Hematopoietic multipotent progenitor cell treated with erythropoietin and hydrocortisone succinate and interleukin-3 and kit ligand, for 4 days (in vitro differentiated cells): Measurements from ENCODE around the gene IRF1.
"Not testable (repeated sequence)": the region's sequence is repeated elsewhere in the genome, so short reads cannot be mapped to it uniquely, and the experiment has no call there.

ENCODE experiments used
- DNase-seq: peaks from one replicate; pipeline ENCODE4 v3.0.0-alpha.2; 2015

The IRF1 gene, protein sequence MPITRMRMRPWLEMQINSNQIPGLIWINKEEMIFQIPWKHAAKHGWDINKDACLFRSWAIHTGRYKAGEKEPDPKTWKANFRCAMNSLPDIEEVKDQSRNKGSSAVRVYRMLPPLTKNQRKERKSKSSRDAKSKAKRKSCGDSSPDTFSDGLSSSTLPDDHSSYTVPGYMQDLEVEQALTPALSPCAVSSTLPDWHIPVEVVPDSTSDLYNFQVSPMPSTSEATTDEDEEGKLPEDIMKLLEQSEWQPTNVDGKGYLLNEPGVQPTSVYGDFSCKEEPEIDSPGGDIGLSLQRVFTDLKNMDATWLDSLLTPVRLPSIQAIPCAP

DNA sequence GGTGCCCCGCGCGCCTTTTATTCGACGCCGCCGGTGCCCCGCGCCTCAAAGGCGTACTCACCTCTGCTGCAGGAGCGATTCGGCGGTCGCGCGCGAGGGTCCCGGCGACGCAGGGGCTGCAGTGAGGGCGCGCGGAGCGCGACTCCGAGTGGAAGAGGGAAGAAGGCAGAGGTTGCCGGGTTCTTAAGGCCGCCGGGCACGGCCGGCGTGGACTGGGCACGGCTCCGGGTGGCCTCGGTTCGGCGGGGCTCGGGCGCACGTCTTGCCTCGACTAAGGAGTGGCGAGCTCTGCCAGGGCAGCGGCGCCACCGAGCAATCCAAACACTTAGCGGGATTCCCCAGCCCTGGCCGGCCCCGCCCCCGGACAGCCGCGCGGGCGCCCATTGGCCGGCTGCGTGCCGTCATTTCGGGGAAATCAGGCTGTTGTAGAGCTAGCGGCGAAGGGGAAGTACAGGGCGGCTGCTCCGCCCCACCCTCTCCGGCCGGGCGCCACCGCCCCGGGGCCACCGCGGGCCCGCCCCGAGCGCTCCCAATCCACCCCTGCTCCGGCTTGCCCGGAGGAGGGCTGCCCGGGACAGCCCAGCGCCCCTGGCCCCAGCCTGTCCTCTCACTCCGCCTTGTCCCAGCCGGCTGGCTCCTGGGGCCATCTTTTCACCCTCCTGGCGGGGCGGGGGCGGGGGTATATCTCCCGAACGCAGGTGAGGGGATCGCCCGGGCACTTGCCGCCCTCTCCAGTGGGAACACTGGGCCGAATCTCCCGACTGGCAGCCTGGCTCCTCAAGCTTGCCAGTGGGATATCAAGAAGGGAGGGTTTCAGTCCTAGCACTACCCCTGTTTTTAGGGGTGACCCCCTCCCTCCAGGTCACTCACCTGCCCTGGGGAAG lies at the start of gene IRF1:
IRF1 (minus strand) TSS at position 290 of the 884 bp plus-strand sequence. CDS start 1,295 bp downstream, outside the sequence.
- DNase-seq = peak; percentile 98

DNA sequence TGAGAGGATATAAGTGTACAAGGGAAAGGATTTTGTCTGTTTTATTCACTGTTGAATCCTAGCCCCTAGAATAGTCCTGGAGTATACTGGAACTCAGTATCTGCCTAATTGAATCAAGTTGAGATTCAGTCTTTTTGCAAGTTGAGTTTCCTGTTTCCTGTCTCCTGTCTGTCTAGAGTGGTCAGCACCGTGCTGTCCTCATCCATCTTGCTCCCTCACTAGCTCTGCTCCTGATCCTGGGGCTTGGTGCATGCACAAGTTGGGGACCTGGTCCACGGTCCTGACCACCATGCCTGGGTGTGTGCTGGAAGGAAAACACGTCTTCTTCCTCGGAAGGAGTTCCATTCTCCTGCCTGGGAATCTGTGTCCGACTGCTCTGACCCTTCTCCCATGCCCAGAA lies 49.6 kb upstream of the IRF1 start:
- DNase-seq = no peak

DNA sequence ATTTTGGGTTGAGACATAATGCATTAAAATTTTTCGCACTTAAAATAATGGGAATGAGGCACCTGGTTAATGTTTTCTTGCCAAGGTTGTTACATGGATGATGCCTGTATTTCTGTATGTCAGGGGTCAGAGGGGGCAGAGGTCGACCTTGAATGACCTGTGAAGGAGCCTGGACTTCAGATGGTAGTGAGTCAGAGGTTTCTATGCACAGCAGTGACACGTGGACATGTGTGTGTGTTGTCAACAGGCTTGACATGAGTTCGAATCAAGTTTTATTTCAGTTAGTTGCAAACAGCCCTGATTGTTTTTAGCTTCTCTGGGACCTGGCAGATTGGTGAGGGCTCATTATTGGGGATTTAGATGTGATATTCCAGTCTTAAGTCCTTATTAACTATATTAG lies 49.1 kb upstream of the IRF1 start:
- DNase-seq = no peak

DNA sequence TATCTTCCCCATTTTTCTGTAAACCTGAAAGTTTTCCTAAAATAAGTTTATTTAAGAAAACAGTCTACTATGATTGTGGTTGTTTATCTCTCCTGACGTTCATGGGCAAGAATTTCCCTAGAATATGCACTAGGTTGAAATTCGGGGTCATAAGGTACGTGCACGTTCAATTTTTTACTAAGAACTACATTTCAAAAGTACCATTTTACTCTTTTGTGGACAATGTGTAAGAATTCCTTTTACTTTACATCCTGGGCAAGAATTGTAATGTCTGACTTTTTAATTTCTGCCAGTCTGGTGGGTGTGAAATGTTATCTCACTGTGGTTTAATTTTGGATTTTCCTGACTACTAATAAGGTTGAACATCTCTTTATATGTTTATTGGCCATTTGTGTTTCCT lies 40.4 kb upstream of the IRF1 start:
- no peak for DNase-seq

DNA sequence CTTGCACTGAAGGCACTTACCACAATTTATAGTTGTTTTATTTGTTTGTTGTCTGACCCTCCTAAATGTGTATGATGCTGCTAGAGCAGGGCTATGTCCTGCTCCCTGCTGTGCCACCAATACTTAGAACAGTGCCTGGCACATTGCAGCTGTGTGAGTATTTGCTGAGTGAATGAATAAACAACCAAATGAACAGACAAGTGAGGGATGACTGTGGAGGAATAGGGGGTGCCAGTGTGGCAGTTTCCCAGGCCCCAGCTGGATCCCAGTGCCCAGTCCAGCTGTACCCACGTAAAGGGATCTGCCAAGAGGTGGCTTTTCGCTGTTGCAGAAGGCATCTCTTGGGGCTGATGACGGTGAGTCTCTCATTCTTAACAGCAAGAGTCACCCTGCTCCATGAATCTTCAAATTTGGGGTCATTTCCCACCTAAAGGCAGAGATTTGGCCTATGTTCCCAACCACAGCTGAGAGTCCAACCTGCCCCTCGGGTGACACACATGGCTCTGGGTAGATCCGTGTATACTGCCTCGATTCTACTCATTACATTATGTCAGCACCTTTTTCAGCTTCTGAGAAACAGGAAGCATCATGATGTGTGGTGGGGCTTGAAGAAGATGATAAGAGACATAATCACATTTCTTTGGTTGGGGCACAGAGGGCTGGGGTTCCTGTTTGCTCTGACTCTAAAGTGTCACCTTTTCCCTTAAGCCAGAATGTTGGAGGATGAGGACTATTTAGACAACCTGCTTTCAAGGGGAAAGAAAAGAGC lies 38.5 kb upstream of the IRF1 start:
- peak; percentile 90 for DNase-seq

DNA sequence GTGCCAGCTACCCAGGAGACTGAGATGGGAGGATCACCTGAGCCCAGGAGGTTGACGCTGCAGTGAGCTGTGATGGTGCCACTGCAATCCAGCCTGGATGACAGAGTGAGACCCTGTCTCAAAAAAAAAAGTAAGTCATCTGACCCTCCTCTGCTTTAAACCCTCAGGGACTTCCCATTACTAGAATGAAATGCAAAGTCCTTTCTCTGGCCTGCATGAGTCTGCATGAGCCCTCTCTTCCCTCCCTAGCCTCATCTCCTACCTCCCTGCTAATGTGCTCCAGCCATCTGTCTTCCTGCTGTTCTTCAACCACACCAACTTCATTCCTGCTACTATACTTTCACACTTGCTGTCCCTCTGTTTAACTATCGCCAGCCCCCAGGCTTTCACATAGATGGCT lies 37.4 kb upstream of the IRF1 start:
- no peak for DNase-seq

DNA sequence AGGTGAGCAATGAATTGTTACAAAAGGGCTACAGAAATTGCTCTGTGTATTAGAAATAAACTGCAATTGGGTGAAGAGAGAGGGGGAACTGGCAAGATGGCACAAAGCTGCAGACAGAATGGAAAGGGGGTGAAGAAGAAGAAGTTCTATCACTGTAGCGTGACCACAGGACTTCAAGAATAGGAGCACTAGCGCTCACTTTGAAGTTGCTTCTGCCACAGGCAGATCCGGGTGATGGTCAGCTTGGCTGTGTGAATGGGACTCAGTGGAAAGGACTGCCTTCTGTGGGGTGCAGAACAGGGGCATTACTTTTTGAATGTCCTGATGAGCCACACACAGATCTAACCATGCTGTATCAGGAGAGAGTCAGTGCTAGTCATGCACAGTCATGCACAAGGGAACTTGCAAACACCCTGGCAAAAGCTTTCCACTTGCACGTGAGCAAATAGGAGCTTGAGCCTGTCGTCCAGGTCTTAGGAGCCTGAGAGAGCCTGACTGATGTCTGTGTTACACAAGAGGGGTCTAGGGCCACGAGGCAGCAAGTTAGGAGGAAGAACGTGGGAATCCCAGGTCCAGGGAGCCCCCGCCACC lies 36.5 kb upstream of the IRF1 start:
- DNase-seq = peak; percentile 66

DNA sequence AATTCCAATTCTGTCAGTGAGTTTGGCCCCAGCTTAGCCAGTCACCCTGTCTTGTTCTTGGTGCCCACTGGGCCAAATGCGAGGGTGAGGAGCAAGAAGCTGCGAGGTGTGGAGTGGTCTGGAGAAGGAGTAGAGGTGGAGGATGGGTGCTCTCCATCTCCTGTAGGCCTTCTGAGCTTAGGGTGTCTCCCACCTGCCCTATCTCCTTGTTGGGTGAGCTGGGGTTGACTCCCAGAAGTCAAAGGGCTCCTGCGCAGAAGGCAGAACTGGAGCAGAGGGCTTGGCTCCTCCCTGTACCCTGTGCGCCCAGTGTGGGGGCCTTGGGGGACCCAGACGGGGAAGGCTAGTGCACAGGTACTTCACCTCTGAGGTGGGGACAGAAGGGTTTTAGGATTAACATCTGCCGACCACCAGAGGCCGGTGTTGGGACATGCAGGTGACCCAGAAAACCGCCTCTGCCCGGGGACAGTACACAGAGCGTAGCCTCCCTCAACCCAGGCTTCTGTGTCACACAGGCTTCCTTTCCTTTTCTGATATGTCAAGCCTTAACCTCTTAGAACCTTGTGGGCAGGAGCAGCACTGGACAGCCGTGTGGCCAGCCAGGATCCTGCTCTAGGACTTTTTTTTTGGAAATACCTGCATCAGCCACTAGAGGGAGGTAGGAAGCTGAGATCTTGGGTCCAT lies 35.9 kb upstream of the IRF1 start:
- peak; percentile 81 for DNase-seq

DNA sequence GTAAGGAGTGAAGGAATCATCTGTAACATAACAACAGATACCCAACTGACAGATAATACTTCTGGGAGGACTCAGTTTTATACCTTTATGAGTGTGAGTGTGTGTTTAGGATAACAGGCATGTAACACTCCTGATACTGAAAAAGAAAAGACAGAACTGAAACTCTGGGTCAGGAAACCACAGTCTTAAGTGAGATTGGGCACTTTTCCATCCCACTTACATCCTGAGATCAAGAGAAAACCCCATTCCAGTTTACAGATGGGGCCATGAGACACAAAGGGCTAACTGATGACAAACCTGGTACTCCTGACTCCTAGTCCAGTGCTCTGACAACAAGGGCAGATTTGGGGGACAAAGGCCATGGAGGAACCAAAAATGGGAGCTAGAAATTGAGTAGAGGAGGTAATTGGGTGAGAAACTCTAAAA lies 34.7 kb upstream of the IRF1 start:
- DNase-seq = peak; percentile 27

DNA sequence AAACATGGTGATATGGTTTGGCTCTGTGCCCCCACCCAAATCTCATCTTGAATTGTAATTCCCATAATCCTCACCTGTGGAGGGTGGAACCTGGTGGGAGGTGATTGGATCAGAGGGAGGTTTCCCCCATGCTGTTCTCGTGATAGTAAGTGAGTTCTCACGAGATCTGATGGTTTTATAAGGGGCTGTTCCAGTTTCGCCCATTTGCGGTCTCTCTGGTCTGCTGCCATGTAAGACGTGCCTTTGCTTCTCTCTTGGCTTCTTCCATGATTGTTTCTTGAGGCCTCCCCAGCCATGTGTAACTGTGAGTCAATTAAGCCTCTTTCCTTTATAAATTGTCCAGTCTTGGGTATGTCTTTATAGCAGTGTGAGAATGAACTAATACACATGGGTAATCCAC lies 34.3 kb upstream of the IRF1 start:
- DNase-seq = not testable (repeated sequence)

DNA sequence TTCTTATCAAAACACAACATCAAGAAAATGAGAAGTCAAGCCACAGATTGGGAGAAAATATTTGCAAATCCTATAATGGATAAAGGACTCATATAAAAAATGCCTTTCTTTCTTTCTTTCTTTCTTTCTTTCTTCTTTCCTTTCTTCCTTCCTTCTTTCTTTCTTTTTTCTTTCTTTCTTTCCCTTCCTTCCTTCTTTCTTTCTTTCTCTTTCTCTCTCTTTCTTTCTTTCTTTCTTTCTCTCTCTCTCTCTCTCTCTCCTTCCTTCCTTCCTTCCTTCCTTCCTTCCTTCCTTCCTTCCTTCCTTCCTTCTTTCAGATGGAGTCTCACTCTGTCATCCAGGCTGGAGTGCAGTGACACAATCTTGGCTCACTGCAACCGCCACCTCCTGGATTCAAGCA lies 31.5 kb upstream of the IRF1 start:
- DNase-seq = not testable (repeated sequence)

DNA sequence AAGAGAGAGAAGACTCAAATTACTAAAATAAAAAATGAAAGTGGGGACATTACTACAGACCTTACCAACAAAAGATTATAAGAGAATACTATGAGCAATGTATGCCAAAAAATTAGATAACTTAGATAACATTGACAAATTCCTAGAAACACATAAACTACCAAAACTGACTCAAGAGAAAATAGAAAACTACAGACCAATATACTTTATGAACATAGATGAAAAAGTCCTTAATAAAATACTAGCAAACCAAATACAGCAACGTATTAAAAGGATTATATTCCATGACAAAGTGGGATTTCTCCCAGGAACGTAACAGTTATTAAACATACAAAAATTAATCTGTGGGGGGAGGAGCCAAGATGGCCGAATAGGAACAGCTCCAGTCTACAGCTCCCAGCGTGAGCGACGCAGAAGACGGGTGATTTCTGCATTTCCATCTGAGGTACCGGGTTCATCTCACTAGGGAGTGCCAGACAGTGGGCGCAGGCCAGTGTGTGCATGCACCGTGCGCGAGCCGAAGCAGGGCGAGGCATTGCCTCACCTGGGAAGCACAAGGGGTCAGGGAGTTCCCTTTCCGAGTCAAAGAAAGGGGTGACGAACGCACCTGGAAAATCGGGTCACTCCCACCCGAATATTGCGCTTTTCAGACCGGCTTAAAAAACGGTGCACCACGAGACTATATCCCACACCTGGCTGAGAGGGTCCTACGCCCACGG lies 23.2 kb upstream of the IRF1 start:
- DNase-seq = not testable (repeated sequence)

DNA sequence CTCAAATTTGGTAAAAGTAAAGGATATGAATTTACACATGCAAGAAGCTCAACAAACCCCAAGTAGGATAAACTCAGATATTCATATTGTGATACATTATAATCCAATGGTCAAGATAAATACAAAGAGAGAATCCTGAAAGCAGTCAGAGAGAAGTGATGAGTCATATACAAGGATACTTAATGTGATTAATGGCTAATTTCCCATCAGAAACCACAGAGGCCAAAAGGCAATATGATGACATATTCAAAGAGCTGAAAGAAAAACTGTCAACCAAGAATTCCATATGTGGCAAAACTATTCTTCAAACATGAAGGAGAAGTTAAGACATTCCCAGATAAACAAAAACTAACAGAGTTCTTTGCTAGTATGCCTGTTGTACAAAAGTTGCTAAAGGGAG lies 19.5 kb upstream of the IRF1 start:
- DNase-seq = no peak

DNA sequence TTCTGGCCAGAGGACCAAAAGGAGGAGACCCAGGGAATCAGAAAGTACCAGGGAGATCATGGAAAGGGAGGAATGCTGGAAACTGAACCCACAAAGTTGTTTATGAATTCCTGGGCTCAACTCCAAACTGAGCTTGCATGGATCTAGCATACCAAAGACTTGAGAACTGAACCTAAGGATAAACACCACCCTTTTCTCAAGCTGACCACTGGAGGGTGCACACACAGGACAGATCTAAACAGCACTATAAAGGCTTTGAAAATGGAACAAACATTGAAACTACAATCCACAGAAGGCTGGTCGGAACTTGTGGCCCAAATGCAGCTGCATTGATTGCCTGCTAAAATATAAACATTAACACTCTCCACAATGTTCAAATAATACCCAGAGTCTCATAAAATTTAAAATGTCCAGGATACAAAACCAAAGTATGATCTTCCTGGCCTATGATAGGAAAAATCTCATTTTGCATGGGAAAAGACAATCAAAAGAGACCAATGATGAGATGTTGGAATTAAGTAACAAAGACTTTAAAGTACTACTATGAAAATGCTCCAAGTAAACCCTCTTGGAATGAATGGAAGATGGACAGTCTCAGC lies 15.6 kb upstream of the IRF1 start:
- DNase-seq = peak; percentile 80

DNA sequence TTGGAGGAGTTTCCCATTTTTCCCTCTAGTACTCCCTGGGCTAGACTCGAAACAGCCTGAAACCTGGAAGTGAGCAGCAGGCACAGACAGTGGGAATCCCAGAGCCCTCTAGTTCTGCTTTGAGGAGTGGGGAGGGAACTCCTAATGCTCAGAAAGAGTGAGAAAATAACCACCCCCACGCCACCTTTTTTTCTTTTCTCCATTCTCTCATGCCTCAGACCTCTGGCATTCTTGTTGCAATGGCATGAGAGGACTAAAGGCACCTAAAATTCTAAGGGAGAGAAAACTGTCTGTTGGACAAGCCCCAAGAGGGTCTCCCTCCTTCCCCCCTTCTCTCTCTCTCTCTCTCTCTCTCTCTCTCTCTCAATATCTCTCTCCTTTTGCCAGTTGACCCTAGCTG lies 15.1 kb upstream of the IRF1 start:
- DNase-seq = no peak

DNA sequence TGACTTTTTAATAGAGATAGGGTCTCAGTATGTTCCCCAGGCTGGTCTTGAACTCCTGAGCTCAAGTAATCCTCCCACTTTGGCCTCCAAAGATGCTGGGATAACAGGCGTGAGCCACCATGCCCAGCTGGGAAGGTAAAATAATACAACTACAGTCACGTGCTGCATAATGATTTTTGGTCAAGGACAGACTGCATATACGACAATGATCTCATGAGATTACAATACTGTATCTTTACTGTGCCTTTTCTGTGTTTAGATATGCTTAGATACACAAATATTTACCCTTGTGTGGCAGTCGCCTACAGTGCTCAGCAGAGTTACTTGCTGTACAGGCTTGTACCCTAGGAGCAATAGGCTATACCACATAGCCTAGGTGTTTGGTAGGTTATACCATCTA lies 14.2 kb upstream of the IRF1 start:
- no peak for DNase-seq

DNA sequence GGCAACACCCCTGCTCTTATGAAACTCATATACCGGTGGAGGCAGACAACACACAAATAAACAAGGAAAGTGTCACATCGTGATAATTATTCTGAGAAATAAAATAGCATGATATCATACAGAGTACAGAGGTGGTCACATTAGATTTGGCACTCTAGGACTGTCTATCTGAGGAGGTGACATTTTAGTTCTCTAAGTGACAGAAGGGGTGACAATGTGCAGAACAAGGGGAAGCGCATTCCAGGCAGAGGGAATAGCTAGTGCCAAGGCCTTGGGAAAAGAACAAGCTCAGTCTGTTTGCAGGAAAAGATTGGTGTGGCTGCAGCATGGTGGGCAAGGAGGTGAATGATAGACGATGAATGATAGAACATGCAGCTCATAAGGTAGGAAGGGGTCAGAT lies 12.7 kb upstream of the IRF1 start:
- DNase-seq = no peak

DNA sequence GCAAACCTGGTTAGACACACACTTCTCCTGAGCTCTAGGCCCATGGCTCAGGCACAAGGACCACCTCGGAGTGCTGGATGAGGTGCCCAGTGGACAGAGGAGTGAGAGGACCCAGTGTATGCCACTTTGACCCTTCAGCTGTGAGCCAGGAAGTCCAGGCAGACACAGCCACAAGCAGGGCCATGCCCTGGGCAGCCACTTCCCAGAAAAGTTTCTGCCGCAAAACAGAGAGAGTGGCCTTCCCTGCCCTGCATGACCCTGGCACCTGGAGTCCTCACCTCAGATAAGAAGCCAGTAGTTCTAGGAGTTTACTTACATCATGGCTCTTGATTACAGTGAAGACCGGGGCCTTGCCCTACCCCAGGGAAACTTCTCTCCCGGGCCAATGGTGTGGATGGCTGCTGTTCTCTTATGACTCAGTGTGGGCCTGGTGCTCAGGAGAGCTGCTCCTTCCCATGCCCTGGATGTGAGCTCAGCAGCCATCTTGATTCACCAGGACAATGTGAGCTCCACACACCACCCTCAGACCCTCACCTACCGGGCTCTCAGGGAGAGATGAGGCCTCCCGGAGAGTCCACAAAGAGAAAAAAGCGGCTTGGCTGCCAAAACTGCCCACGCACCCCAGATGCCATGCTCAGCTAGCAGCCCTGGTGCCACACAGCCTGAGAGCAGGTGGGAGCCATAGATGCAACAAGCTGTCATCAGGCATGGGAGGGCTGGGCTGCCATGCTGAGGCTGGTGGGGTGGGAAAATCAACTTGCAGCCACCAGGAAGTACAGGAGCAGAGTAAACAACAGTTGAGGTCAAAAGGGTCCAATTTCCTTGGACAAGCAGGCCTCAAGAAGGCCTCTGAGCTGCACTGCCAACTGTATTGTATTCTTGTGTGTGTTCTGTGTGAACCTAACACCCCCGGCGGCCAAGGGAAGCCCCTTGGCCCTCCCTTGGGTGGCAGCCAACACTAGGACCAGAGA lies 11.7 kb upstream of the IRF1 start:
- no peak for DNase-seq

DNA sequence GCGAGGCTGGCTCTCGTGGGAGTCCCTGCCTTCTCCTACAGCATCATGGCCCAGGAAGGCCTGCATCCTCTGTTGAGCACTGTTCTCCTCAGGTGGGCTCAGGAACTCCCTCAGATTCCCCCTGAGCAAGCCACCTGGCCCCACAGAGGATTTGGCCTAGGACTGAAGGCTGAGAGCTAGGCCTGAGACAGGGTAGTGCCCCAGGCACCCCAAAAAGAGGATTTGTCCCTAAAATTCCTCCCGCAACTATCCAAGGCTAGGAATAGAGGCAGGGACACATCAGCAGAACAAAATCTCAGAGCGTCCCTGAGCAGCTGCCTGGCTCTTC lies 11.0 kb upstream of the IRF1 start:
- DNase-seq = no peak
